HepG2 (cell line): ENCODE measurements around the gene SPSB2. TPM values are rescaled to one million over a fixed set of nuclear protein-coding genes. Genes with fewer than 3 reads are reported as not detected.
A peak's percentile ranks its signal among the peaks of the same experiment; 100 is the strongest.

Experiments
- GFI1 ChIP-seq: sonication (generic); formaldehyde crosslinking; IDR thresholded peaks from 2 replicates; pipeline ENCODE4 v1.5.0; 2020; ENCODE audit warnings: missing genetic modification reagents, mild to moderate bottlenecking, borderline replicate concordance
- HNF4G ChIP-seq, 2 experiments: sonication (generic) in 1 of 2; formaldehyde crosslinking in 1 of 2; IDR thresholded peaks; 2 replicates each; pipeline versions ENCODE4 v1.4.0 to v1.6.1; 2011 to 2020; ENCODE audit warnings: borderline replicate concordance in 2 of 2, low read depth in 2 of 2, mild to moderate bottlenecking in 2 of 2, low read length in 1 of 2, missing genetic modification reagents in 1 of 2, moderate library complexity in 1 of 2
- PLSCR1 ChIP-seq: sonication (generic); formaldehyde crosslinking; IDR thresholded peaks from 2 replicates; pipeline ENCODE4 v1.5.0; 2020; ENCODE audit warnings: missing genetic modification reagents, mild to moderate bottlenecking, borderline replicate concordance
- SNAPC2 ChIP-seq: sonication (generic); formaldehyde crosslinking; IDR thresholded peaks from 2 replicates; pipeline ENCODE4 v1.8.1; 2022; ENCODE audit warnings: mild to moderate bottlenecking, missing genetic modification reagents
- SRF ChIP-seq: IDR thresholded peaks from 2 replicates; pipeline ENCODE4 v1.6.1; 2011; ENCODE audit warnings: mild to moderate bottlenecking, low read depth, low read length, moderate library complexity
- TAF1 ChIP-seq: sonication (generic); formaldehyde crosslinking; IDR thresholded peaks from 2 replicates; pipeline ENCODE4 v1.4.0; 2020; ENCODE audit warnings: missing genetic modification reagents
- THAP11 ChIP-seq: IDR thresholded peaks from 2 replicates; pipeline ENCODE4 v1.6.1; 2016; ENCODE audit warnings: missing biosample characterization, missing genetic modification reagents
- ZNF614 ChIP-seq: IDR thresholded peaks from 2 replicates; pipeline ENCODE4 v1.6.1; 2018; ENCODE audit warnings: missing biosample characterization, missing genetic modification reagents, inconsistent platforms, borderline replicate concordance
- ZNF644 ChIP-seq: IDR thresholded peaks from 2 replicates; pipeline ENCODE4 v1.6.1; 2016; ENCODE audit warnings: low read depth
- polyA plus RNA-seq, 8 experiments: library from polyadenylated mRNA; depleted of rRNA in 3 of 8; stranded (reverse) in 7 of 8; unstranded in 1 of 8; fragments of >200 nt; fragmentation: Illumina TruSeq in 4 of 8; extraction: Trizol in 4 of 8; gene quantifications; 2 replicates each; pipeline versions ENCODE4 v1.2.1 to v1.2.3, GENCODE V29; 2011 to 2016; ENCODE audit warnings: low read depth in 4 of 8, missing spikeins in 1 of 8, mixed read lengths in 1 of 8; ENCODE audit not compliant: insufficient read depth in 1 of 8
- total RNA-seq, 5 experiments: library from RNA; depleted of rRNA; stranded (reverse); fragments of >200 nt; fragmentation: Illumina TruSeq; extraction: Trizol; gene quantifications; 2 replicates each; pipeline ENCODE4 v1.2.3, GENCODE V29; 2016; ENCODE audit warnings: low read depth in 1 of 5
- TF ChIP-seq, protein P1 (sequence below): sonication (generic); formaldehyde crosslinking; IDR thresholded peaks from 2 replicates; pipeline ENCODE4 v1.5.0; 2020; ENCODE audit warnings: mild to moderate bottlenecking, missing genetic modification reagents
- TF ChIP-seq, protein P2 (sequence below): sonication (generic); formaldehyde crosslinking; IDR thresholded peaks from 2 replicates; pipeline ENCODE4 v1.5.0; 2020; ENCODE audit warnings: missing genetic modification reagents
- TF ChIP-seq, protein P3 (sequence below): fragments of 450-650 bp; IDR thresholded peaks from 2 replicates; pipeline ENCODE4 v1.6.1; 2017
- TF ChIP-seq, protein P4 (sequence below): sonication (generic); formaldehyde crosslinking; IDR thresholded peaks from 2 replicates; pipeline ENCODE4 v1.8.0; 2022; ENCODE audit warnings: missing genetic modification reagents, low read depth, mild to moderate bottlenecking, borderline replicate concordance

The SPSB2 gene
- total and polyA plus RNA-seq, 2 of the 13 experiments (the other 11 are each of a cell fraction or from before 2014, with no cell fraction given) = 2.0 to 6.2 TPM

- TF ChIP-seq ZNF614 (CRISPR knock-in tag) = no peak
- TF ChIP-seq ZNF644 (CRISPR knock-in tag) = no peak
- peak; percentile 77 for TF ChIP-seq TAF1 (CRISPR knock-in tag)
- 0 out of 2 replicates have a peak, but pooled peaks have one; percentile 42 for TF ChIP-seq SNAPC2 (CRISPR knock-in tag)
- TF ChIP-seq SRF = no peak
- no peak for TF ChIP-seq GFI1 (CRISPR knock-in tag)
- no peak for TF ChIP-seq HNF4G (IDR thresholded peaks at IDR 0.05; ENCODE audit: borderline replicate concordance, low read depth, low read length)
- peak; percentile 49; the same call in 1 of the 2 replicates for TF ChIP-seq HNF4G (CRISPR knock-in tag; IDR thresholded peaks at IDR 0.05; ENCODE audit: borderline replicate concordance, low read depth)
- TF ChIP-seq, protein P1, sequence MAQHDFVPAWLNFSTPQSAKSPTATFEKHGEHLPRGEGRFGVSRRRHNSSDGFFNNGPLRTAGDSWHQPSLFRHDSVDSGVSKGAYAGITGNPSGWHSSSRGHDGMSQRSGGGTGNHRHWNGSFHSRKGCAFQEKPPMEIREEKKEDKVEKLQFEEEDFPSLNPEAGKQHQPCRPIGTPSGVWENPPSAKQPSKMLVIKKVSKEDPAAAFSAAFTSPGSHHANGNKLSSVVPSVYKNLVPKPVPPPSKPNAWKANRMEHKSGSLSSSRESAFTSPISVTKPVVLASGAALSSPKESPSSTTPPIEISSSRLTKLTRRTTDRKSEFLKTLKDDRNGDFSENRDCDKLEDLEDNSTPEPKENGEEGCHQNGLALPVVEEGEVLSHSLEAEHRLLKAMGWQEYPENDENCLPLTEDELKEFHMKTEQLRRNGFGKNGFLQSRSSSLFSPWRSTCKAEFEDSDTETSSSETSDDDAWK (CRISPR knock-in tag) = no peak
- TF ChIP-seq PLSCR1 (CRISPR knock-in tag) = no peak
- 0 out of 2 replicates have a peak, but pooled peaks have one; percentile 15 for TF ChIP-seq THAP11 (CRISPR knock-in tag)
- TF ChIP-seq, protein P2, sequence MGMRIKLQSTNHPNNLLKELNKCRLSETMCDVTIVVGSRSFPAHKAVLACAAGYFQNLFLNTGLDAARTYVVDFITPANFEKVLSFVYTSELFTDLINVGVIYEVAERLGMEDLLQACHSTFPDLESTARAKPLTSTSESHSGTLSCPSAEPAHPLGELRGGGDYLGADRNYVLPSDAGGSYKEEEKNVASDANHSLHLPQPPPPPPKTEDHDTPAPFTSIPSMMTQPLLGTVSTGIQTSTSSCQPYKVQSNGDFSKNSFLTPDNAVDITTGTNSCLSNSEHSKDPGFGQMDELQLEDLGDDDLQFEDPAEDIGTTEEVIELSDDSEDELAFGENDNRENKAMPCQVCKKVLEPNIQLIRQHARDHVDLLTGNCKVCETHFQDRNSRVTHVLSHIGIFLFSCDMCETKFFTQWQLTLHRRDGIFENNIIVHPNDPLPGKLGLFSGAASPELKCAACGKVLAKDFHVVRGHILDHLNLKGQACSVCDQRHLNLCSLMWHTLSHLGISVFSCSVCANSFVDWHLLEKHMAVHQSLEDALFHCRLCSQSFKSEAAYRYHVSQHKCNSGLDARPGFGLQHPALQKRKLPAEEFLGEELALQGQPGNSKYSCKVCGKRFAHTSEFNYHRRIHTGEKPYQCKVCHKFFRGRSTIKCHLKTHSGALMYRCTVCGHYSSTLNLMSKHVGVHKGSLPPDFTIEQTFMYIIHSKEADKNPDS = no peak
- TF ChIP-seq, protein P3, sequence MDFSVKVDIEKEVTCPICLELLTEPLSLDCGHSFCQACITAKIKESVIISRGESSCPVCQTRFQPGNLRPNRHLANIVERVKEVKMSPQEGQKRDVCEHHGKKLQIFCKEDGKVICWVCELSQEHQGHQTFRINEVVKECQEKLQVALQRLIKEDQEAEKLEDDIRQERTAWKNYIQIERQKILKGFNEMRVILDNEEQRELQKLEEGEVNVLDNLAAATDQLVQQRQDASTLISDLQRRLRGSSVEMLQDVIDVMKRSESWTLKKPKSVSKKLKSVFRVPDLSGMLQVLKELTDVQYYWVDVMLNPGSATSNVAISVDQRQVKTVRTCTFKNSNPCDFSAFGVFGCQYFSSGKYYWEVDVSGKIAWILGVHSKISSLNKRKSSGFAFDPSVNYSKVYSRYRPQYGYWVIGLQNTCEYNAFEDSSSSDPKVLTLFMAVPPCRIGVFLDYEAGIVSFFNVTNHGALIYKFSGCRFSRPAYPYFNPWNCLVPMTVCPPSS = no peak
- TF ChIP-seq, protein P4, sequence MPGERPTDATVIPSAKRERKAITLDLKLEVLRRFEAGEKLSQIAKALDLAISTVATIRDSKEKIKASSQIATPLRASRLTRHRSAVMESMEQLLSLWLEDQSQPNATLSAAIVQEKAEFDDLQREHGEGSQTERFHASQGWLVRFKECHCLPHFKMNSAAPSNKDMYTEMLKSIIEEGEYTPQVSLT (CRISPR knock-in tag) = no peak
These were observed 44.1 kb downstream of the SPSB2 start (continued) for GRCh38 chr12:6828781-6829535.
